RWPE2 (cell line): ENCODE measurements around the gene NCS1.

Source experiments
- ATAC-seq: fragments of 200-7000 bp; cut with Tn5 transposase; 3 replicates; pipeline ENCODE4 v1.9.1; 2021; ENCODE audit warnings: low read depth
- DNase-seq: peaks from one replicate; pipeline ENCODE4 v3.0.0-alpha.2; 2020; ENCODE audit warnings: low spot score
- H3K27ac ChIP-seq: fragments of 450-650 bp; 2 replicates; pipeline ENCODE4 v1.5.1; 2017; ENCODE audit warnings: mild to moderate bottlenecking; ENCODE audit not compliant: poor library complexity, severe bottlenecking
- H3K27me3 ChIP-seq: fragments of 250-450 bp; sonication (Bioruptor Pico); 2 replicates; pipeline ENCODE4 v1.5.1; 2021; ENCODE audit warnings: mild to moderate bottlenecking, moderate library complexity; ENCODE audit not compliant: insufficient read depth, poor library complexity, severe bottlenecking
- H3K36me3 ChIP-seq: fragments of 250-450 bp; sonication (Bioruptor Pico); 2 replicates; pipeline ENCODE4 v1.5.1; 2020; ENCODE audit warnings: low read depth, mild to moderate bottlenecking, moderate library complexity
- H3K4me1 ChIP-seq: fragments of 250-450 bp; sonication (Bioruptor Pico); 2 replicates; pipeline ENCODE4 v1.5.1; 2021; ENCODE audit warnings: mild to moderate bottlenecking, moderate library complexity; ENCODE audit not compliant: insufficient read depth, poor library complexity, severe bottlenecking
- H3K4me3 ChIP-seq: fragments of 250-450 bp; sonication (Bioruptor Pico); 2 replicates; pipeline ENCODE4 v1.5.1; 2021; ENCODE audit warnings: mild to moderate bottlenecking, moderate library complexity; ENCODE audit not compliant: severe bottlenecking
- H3K9me3 ChIP-seq: fragments of 250-450 bp; sonication (Bioruptor Pico); 2 replicates; pipeline ENCODE4 v1.5.1; 2021; ENCODE audit warnings: mild to moderate bottlenecking, moderate library complexity; ENCODE audit not compliant: severe bottlenecking
- TF ChIP-seq, protein P1 (sequence below): fragments of 450-650 bp; IDR thresholded peaks from one replicate; pipeline ENCODE4 v1.5.1; 2017; ENCODE audit warnings: mild to moderate bottlenecking, moderate library complexity; ENCODE audit not compliant: poor library complexity, severe bottlenecking

The NCS1 gene

DNA sequence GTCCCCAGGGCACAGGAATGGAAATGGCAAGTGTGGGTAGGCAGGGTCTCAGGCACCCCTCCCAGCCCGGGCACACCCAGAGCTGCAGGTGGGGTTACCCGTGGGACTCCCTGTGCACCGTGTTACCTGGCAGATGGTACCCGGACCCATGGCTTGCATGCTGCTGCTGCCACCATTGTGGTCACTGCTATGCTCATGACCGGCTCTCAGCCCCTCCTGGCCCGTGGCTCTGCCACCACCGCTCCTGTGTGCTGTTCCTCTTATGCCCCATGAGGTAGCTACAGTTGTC is 71.6 kb downstream of the NCS1 start:
- TF ChIP-seq, protein P1, sequence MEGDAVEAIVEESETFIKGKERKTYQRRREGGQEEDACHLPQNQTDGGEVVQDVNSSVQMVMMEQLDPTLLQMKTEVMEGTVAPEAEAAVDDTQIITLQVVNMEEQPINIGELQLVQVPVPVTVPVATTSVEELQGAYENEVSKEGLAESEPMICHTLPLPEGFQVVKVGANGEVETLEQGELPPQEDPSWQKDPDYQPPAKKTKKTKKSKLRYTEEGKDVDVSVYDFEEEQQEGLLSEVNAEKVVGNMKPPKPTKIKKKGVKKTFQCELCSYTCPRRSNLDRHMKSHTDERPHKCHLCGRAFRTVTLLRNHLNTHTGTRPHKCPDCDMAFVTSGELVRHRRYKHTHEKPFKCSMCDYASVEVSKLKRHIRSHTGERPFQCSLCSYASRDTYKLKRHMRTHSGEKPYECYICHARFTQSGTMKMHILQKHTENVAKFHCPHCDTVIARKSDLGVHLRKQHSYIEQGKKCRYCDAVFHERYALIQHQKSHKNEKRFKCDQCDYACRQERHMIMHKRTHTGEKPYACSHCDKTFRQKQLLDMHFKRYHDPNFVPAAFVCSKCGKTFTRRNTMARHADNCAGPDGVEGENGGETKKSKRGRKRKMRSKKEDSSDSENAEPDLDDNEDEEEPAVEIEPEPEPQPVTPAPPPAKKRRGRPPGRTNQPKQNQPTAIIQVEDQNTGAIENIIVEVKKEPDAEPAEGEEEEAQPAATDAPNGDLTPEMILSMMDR: no peak
- DNase-seq: no peak
- Histone ChIP-seq H3K27ac (no peak overlapping the region), H3K4me3 (no peak overlapping the region), H3K9me3 (no peaks in the 10 kb centered on the region), H3K27me3 (no peaks in the 10 kb centered on the region), H3K36me3 (no peaks in the 10 kb centered on the region), H3K4me1 (no peaks in the 10 kb centered on the region)
- no peak for ATAC-seq

DNA sequence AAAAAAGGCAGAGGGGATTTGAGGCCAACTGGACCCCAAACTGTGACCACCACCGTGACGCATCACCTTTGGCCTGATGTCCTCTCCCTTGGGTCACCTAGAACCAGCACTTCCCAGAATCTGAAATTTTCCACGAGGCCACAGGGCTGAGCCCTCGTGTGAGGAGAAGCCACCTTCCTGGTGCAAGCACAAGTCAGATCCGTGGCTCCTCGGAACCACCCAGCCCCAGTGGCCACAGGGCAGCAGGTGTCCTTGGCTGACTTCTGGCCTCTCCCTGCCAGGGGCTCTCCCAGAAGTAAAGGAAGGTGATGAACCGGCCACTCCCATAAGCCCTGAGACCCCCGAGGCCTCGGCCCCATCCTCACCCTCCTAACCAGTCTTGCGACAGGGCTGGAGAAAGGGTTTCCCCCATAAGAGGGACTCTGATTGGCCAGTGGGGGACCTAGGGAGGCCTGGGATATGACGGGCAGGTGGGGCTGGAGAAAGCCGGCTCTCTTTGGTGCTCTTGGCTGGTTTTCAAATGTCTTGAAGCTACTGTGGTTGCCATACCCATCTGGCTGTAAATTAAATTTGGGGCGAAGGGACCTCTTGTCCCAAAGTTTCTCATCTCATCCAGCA is 72.5 kb downstream of the NCS1 start:
- Histone ChIP-seq H3K9me3 (no peaks in the 10 kb centered on the region), H3K27me3 (peaks cover 2% of the 10 kb centered on the region), H3K4me3 (no peak overlapping the region), H3K36me3 (no peaks in the 10 kb centered on the region), H3K4me1 (no peaks in the 10 kb centered on the region), H3K27ac (no peak overlapping the region)
- ATAC-seq (no peak), DNase-seq (no peak)
- TF ChIP-seq, protein P1: no peak

DNA sequence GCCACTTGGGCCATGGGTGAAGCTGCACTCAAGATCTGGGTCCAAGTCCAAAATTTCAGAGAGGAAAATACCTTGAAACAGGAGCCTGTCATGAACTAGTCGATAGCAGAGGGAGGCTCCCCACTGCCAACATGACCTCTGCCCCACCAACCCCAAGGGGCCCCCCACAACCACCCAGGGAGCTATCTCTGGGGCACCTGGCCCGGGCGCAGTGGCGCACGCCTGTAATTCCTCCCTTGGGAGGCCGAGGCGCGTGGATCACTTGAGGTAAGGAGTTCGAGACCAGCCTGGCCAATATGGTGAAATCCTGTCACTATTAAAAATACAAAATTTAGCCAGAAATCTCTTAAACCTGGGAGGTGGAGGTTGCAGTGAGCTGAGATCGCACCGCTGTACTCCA is 73.3 kb downstream of the NCS1 start:
- H3K36me3 ChIP-seq: no peaks in the 10 kb centered on the region
- peaks cover 2% of the 10 kb centered on the region for H3K27me3 ChIP-seq
- H3K4me3 ChIP-seq: no peak overlapping the region
- H3K27ac ChIP-seq: no peak overlapping the region
- no peaks in the 10 kb centered on the region for H3K9me3 ChIP-seq
- DNase-seq: no peak
- TF ChIP-seq, protein P1: no peak
- H3K4me1 ChIP-seq: no peaks in the 10 kb centered on the region
- no peak for ATAC-seq

DNA sequence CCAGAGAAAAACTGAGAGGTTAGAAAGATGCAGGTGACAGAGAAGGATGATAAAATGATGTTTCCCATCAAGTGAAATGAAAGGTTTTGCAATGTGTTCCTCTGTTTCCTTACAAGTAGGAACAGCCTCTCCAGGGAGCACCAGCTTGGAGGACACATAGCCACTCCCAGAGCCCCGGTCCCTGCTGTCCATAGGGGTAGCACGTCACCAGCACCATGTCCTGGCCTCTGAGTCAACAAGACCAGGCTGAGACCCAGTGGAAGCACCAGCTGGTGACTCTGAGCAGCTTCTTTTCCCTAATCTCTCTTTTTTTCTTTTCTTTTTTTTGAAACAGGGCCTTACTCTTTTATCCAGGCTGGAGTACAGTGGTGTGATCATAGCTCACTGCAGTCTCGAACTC is 73.9 kb downstream of the NCS1 start:
- H3K27me3 ChIP-seq: peaks cover 2% of the 10 kb centered on the region
- no peak for DNase-seq
- H3K4me1 ChIP-seq: no peaks in the 10 kb centered on the region
- no peak overlapping the region for H3K4me3 ChIP-seq
- no peak overlapping the region for H3K27ac ChIP-seq
- TF ChIP-seq, protein P1: no peak
- ATAC-seq: no peak
- H3K36me3 ChIP-seq: no peaks in the 10 kb centered on the region
- H3K9me3 ChIP-seq: no peaks in the 10 kb centered on the region

DNA sequence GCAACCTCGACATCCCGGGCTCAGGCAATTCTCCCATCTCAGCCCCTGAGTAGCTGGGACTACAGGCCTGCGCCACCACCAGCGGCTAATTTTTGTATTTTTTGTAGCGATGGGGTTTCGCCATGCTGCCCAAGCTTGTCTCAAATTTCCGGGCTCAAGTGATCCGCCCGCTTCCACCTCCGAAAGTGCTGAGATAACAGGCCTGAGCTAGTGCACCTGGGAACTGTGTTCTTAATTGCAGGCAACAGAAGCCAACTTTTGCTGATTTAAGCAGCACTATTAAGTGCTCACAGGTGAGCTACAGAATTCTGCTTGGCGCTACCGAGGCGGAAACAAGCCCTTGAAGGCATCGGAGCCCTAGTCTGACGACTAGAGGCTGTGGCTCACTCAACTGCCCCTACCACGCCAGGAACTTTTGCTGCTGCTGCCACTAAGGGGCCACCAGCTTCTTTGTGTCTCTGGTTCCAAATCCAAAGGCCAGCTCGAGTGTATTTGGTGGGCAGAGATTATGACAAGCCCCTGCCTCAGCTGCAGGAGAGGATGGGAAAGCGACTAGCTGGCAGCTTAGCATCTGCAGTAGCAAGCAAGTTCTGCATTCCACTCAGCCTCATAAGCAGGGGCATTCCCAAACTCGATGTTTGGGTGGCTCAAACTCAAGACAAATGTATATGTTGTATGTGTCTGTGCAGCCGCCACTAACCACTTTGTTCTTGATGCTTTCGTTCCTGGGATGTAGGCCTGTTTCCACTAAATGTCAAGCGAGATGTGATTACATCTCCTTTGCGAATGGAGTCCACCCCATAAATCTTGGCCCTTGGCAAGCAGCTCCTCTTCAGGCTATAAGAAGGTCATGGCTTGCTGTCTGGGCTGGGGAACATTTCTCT is 82.8 kb downstream of the NCS1 start:
- H3K27ac ChIP-seq: no peak overlapping the region
- no peak for ATAC-seq
- H3K36me3 ChIP-seq: no peaks in the 10 kb centered on the region
- no peaks in the 10 kb centered on the region for H3K9me3 ChIP-seq
- no peaks in the 10 kb centered on the region for H3K27me3 ChIP-seq
- H3K4me1 ChIP-seq: no peaks in the 10 kb centered on the region
- no peak for DNase-seq
- TF ChIP-seq, protein P1: no peak
- H3K4me3 ChIP-seq: no peak overlapping the region
